Nephron (organoid): Measurements from ENCODE around the gene USP6NL.

ENCODE experiments used
- H3K27ac Mint-ChIP-seq, 3 experiments: 2 replicates each; pipeline ENCODE4 v1.8.0; 2020; ENCODE audit warnings: mixed read lengths in 3 of 3, mild to moderate bottlenecking in 2 of 3, moderate library complexity in 1 of 3
- H3K27me3 Mint-ChIP-seq: 2 replicates; pipeline ENCODE4 v1.8.0; 2021; ENCODE audit warnings: low read depth, mild to moderate bottlenecking, moderate library complexity, mixed read lengths
- H3K36me3 Mint-ChIP-seq: 2 replicates; pipeline ENCODE4 v1.8.0; 2020; ENCODE audit warnings: low read depth, mixed read lengths
- H3K4me1 Mint-ChIP-seq: 2 replicates; pipeline ENCODE4 v1.8.0; 2020; ENCODE audit warnings: mixed read lengths
- H3K4me3 Mint-ChIP-seq, 3 experiments: 2 replicates each; pipeline ENCODE4 v1.8.0; 2020; ENCODE audit warnings: mild to moderate bottlenecking in 3 of 3, mixed read lengths in 3 of 3, moderate library complexity in 2 of 3
- H3K9me3 Mint-ChIP-seq: 2 replicates; pipeline ENCODE4 v1.8.0; 2020; ENCODE audit warnings: mixed read lengths
- TF ChIP-seq, protein P1 (sequence below), 3 experiments: fragments of 200-600 bp; sonication (generic); IDR thresholded peaks; one replicate each; pipeline ENCODE4 v1.5.0; 2021; ENCODE audit warnings: antibody characterized with exemption in 3 of 3; ENCODE audit not compliant: unreplicated experiment in 3 of 3

USP6NL gene

GRCh38 chr10:11416974-11417373 is 194.5 kb downstream of the USP6NL start:
- no peak overlapping the region for H3K4me3 Mint-ChIP-seq
- peaks cover 9% of the 10 kb centered on the region for H3K36me3 Mint-ChIP-seq

GRCh38 chr10:11415095-11415494 is 196.4 kb downstream of the USP6NL start:
- TF ChIP-seq, protein P1, sequence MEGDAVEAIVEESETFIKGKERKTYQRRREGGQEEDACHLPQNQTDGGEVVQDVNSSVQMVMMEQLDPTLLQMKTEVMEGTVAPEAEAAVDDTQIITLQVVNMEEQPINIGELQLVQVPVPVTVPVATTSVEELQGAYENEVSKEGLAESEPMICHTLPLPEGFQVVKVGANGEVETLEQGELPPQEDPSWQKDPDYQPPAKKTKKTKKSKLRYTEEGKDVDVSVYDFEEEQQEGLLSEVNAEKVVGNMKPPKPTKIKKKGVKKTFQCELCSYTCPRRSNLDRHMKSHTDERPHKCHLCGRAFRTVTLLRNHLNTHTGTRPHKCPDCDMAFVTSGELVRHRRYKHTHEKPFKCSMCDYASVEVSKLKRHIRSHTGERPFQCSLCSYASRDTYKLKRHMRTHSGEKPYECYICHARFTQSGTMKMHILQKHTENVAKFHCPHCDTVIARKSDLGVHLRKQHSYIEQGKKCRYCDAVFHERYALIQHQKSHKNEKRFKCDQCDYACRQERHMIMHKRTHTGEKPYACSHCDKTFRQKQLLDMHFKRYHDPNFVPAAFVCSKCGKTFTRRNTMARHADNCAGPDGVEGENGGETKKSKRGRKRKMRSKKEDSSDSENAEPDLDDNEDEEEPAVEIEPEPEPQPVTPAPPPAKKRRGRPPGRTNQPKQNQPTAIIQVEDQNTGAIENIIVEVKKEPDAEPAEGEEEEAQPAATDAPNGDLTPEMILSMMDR (IDR thresholded peaks at IDR 0.05; ENCODE audit: unreplicated experiment in 3 of 3), result no peak
- no peak overlapping the region for H3K4me3 Mint-ChIP-seq
- no peaks in the 10 kb centered on the region for H3K27me3 Mint-ChIP-seq
- peaks cover 31% of the 10 kb centered on the region for H3K9me3 Mint-ChIP-seq
- H3K36me3 Mint-ChIP-seq, result peaks cover 4% of the 10 kb centered on the region
- no peak overlapping the region for H3K27ac Mint-ChIP-seq
- H3K4me1 Mint-ChIP-seq, result no peaks in the 10 kb centered on the region

More at GRCh38 chr10:11416974-11417373, 194.5 kb downstream of the USP6NL start:
- Mint-ChIP-seq H3K27me3 (peaks cover 3% of the 10 kb centered on the region), H3K27ac (no peak overlapping the region), H3K4me1 (no peaks in the 10 kb centered on the region), H3K9me3 (peaks cover 40% of the 10 kb centered on the region)
- TF ChIP-seq, protein P1 (IDR thresholded peaks at IDR 0.05; ENCODE audit: unreplicated experiment in 3 of 3), result no peak

GRCh38 chr10:11414314-11415038 is 197.0 kb downstream of the USP6NL start:
- H3K27me3 Mint-ChIP-seq, result no peaks in the 10 kb centered on the region
- H3K4me3 Mint-ChIP-seq, result no peak overlapping the region
- no peak overlapping the region for H3K27ac Mint-ChIP-seq
- H3K4me1 Mint-ChIP-seq, result no peaks in the 10 kb centered on the region
- peaks cover 4% of the 10 kb centered on the region for H3K36me3 Mint-ChIP-seq
- peaks cover 30% of the 10 kb centered on the region for H3K9me3 Mint-ChIP-seq
- TF ChIP-seq, protein P1 (IDR thresholded peaks at IDR 0.05; ENCODE audit: unreplicated experiment in 3 of 3), result no peak

GRCh38 chr10:11411926-11412545 is 199.4 kb downstream of the USP6NL start:
- H3K9me3 Mint-ChIP-seq, result peaks cover 23% of the 10 kb centered on the region
- no peak overlapping the region for H3K4me3 Mint-ChIP-seq
- H3K36me3 Mint-ChIP-seq, result peaks cover 4% of the 10 kb centered on the region
- H3K4me1 Mint-ChIP-seq, result no peaks in the 10 kb centered on the region
- H3K27ac Mint-ChIP-seq, result no peak overlapping the region
- no peaks in the 10 kb centered on the region for H3K27me3 Mint-ChIP-seq
- TF ChIP-seq, protein P1 (IDR thresholded peaks at IDR 0.05; ENCODE audit: unreplicated experiment in 3 of 3), result no peak

DNA sequence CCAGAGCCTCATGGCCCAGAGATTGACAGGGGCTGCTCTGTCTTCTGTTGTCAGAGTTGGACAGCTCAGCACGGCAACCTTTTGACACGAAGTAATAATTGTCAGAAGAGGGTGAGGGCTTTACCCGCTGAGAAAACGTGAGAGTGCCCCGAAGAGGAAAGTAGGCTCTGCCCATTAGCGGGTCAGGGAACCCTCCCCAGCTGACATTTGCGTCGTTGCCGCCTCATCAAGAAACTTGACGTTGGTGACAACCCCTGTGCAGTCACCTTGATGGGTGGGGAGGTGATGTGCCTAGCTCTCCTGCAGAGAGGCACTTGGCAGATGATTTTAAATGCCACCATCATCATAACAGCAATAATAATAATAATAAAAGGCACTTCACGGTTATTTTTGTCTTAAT is 202.1 kb downstream of the USP6NL start:
- H3K9me3 Mint-ChIP-seq, result peaks cover 30% of the 10 kb centered on the region
- H3K27ac Mint-ChIP-seq, result no peak overlapping the region
- H3K4me3 Mint-ChIP-seq, result no peak overlapping the region
- no peaks in the 10 kb centered on the region for H3K4me1 Mint-ChIP-seq
- H3K27me3 Mint-ChIP-seq, result peaks cover 16% of the 10 kb centered on the region
- TF ChIP-seq, protein P1 (IDR thresholded peaks at IDR 0.05; ENCODE audit: unreplicated experiment in 3 of 3), result no peak
- H3K36me3 Mint-ChIP-seq, result peaks cover 4% of the 10 kb centered on the region
